Measurements from ENCODE around the gene PRL. TPM values are rescaled to one million over a fixed set of nuclear protein-coding genes. Genes with fewer than 3 reads are reported as not detected.

Gene PRL
- total and polyA plus RNA-seq, 2 of the 8 experiments (the other 6 are each of a cell fraction or from before 2014, with no cell fraction given): not detected

- no peaks in the 10 kb centered on the region for H3K36me3 ChIP-seq (ENCODE audit: control insufficient read depth in 2 of 4, insufficient read depth in 4 of 4, low read length in 3 of 4)
- CTCF ChIA-PET (ENCODE audit: partially characterized antibody): no interaction called here
- no peaks in the 10 kb centered on the region for H4K20me1 ChIP-seq (replicated peaks in 1 of 2; ENCODE audit: control insufficient read depth in 1 of 2, insufficient read depth in 2 of 2, low read length in 2 of 2)
- peaks cover 0 to 4% (median 0%) of the 10 kb centered on the region in 4 experiments; a peak in 2 of 7 replicates for H3K4me1 ChIP-seq (replicated peaks in 1 of 4; ENCODE audit: control insufficient read depth in 3 of 4, insufficient read depth in 4 of 4, low read length in 3 of 4)
- no peak overlapping the region for H3K18ac ChIP-seq (ENCODE audit: extremely low read depth, low read length)
- no peak overlapping the region for H3K27ac ChIP-seq (ENCODE audit: low read depth, low read length)
- H3K9me3 ChIP-seq (ENCODE audit: insufficient read depth in 2 of 2, low read depth in 1 of 2, low read length in 1 of 2): no peaks in the 10 kb centered on the region
- H3K23me2 ChIP-seq (ENCODE audit: low read depth, low read length): peaks cover 2% of the 10 kb centered on the region; the same call in 1 of the 2 replicates
- H2BK15ac ChIP-seq (ENCODE audit: low read length): no peak overlapping the region
- H2AFZ ChIP-seq (ENCODE audit: low read length): no peak overlapping the region
- no peaks in the 10 kb centered on the region for H3K27me3 ChIP-seq (replicated peaks in 1 of 4; ENCODE audit: control insufficient read depth in 3 of 4, extremely low read depth in 1 of 4, insufficient read depth in 3 of 4, low read length in 3 of 4)
- POLR2A ChIA-PET (ENCODE audit: partially characterized antibody): no interaction called here
- H2BK12ac ChIP-seq (ENCODE audit: low read depth, low read length): no peak overlapping the region
- H2AK5ac ChIP-seq (ENCODE audit: low read depth, low read length): no peak overlapping the region
- no peak overlapping the region for H4K5ac ChIP-seq (ENCODE audit: insufficient read length, low read depth, low read length)
- no peak overlapping the region for H3K4me3 ChIP-seq (ENCODE audit: extremely low read depth in 1 of 4, insufficient read depth in 2 of 4, low read depth in 3 of 4, low read length in 4 of 4)
- FAIRE-seq: no peak
- H4K91ac ChIP-seq (replicated peaks; ENCODE audit: insufficient read length, low read length): no peak overlapping the region
- H2BK120ac ChIP-seq (replicated peaks; ENCODE audit: low read depth, low read length): no peak overlapping the region
- H4K8ac ChIP-seq (ENCODE audit: extremely low read depth, insufficient read depth, low read length): no peak overlapping the region
- no peak overlapping the region for H3K14ac ChIP-seq (ENCODE audit: insufficient read length)
- no peak for DNase-seq (ENCODE audit: low read depth in 1 of 2, low spot score in 2 of 2)
- 85% methylated on average over 8 of the region's 8 CpGs; no CpG with 5 or more reads in 1 of the 2 experiments for WGBS, 2 experiments (ENCODE audit: extremely low coverage in 1 of 2, insufficient coverage in 1 of 2, insufficient read length in 1 of 2, insufficient replicate concordance in 2 of 2, low coverage in 1 of 2, low lambda C conversion rate in 2 of 2, missing lambda C conversion rate in 1 of 2)
- no peak overlapping the region for H2BK20ac ChIP-seq (ENCODE audit: low read length)
- no peak overlapping the region for H3K4me2 ChIP-seq (ENCODE audit: insufficient read depth in 1 of 2, low read depth in 2 of 2, low read length in 2 of 2)
- no peak overlapping the region for H3K56ac ChIP-seq (replicated peaks; ENCODE audit: insufficient read length, low read depth, low read length)
- no peak overlapping the region for H2BK5ac ChIP-seq (ENCODE audit: low read depth, low read length)
- no peaks in the 10 kb centered on the region for H3K79me1 ChIP-seq (ENCODE audit: low read depth, low read length)
- no peak overlapping the region for H3K23ac ChIP-seq (ENCODE audit: insufficient read length)
- no peak overlapping the region for H3K9ac ChIP-seq (replicated peaks in 1 of 4; ENCODE audit: extremely low read depth in 1 of 4, low read depth in 3 of 4, low read length in 3 of 4)
- TF ChIP-seq CHD2 (IDR thresholded peaks at IDR 0.05; ENCODE audit: low read length) (no peak), RXRA (IDR thresholded peaks at IDR 0.05; ENCODE audit: insufficient read depth, low read depth, low read length) (no peak), NANOG (IDR thresholded peaks at IDR 0.05; ENCODE audit: insufficient read depth, low read depth, low read length, poor library complexity, severe bottlenecking) (no peak), KDM5A (IDR thresholded peaks at IDR 0.05; ENCODE audit: low read length) (no peak), CBX5 (IDR thresholded peaks at IDR 0.05; ENCODE audit: low read depth, low read length) (no peak), BRCA1 (IDR thresholded peaks at IDR 0.05; ENCODE audit: low read depth, low read length) (no peak), TBP (IDR thresholded peaks at IDR 0.05; ENCODE audit: low read depth, low read length) (no peak), SP1 (IDR thresholded peaks at IDR 0.05; ENCODE audit: low read depth, low read length) (no peak), POLR2A (IDR thresholded peaks at IDR 0.05; ENCODE audit: control extremely low read depth in 1 of 2, low read depth in 2 of 2, low read length in 2 of 2) (no peak), CREB1 (IDR thresholded peaks at IDR 0.05) (no peak), JUN (IDR thresholded peaks at IDR 0.05; ENCODE audit: low read depth, low read length) (no peak), ATF2 (IDR thresholded peaks at IDR 0.05; ENCODE audit: low read length) (no peak)
- no peaks in the 10 kb centered on the region for H3K79me2 ChIP-seq (ENCODE audit: control insufficient read depth in 1 of 2, insufficient read depth in 2 of 2, low read length in 2 of 2)
- H3K4ac ChIP-seq (replicated peaks; ENCODE audit: insufficient read length, low read depth, low read length): no peak overlapping the region
These were observed 6.8 kb downstream of the PRL start for GRCh38 chr6:22290045-22290444.
